Measurements from ENCODE around the gene TMEM125. TPM values are rescaled to one million over a fixed set of nuclear protein-coding genes. Genes with fewer than 3 reads are reported as not detected.

Gene TMEM125
- total RNA-seq, 1 experiment from 2014 or later = not detected

GRCh38 chr1:43303471-43304313, 33.9 kb downstream of the TMEM125 start:
- Histone ChIP-seq H3K36me3 (no peaks in the 10 kb centered on the region), H3K4me3 (no peak overlapping the region), H3K4me1 (no peaks in the 10 kb centered on the region), H3K27me3 (peaks cover 21% of the 10 kb centered on the region; the same call in 1 of the 2 replicates), H3K9me3 (replicated peaks) (no peaks in the 10 kb centered on the region), H3K27ac (no peak overlapping the region)
- no peak for DNase-seq

- no peak overlapping the region for H3K27ac ChIP-seq
- no peaks in the 10 kb centered on the region for H3K9me3 ChIP-seq (replicated peaks)
- no peaks in the 10 kb centered on the region for H3K36me3 ChIP-seq
- no peaks in the 10 kb centered on the region for H3K4me1 ChIP-seq
- DNase-seq = no peak
- peaks cover 25% of the 10 kb centered on the region; the same call in 1 of the 2 replicates for H3K27me3 ChIP-seq
- no peak overlapping the region for H3K4me3 ChIP-seq
Observed at GRCh38 chr1:43304314-43304681, 34.5 kb downstream of the TMEM125 start.

GRCh38 chr1:43304771-43305300, 35.1 kb downstream of the TMEM125 start:
- no peak for DNase-seq
- H3K36me3 ChIP-seq = no peaks in the 10 kb centered on the region
- peaks cover 25% of the 10 kb centered on the region; the same call in 1 of the 2 replicates for H3K27me3 ChIP-seq
- H3K4me3 ChIP-seq = no peak overlapping the region
- H3K4me1 ChIP-seq = no peaks in the 10 kb centered on the region
- H3K27ac ChIP-seq = no peak overlapping the region
- no peaks in the 10 kb centered on the region for H3K9me3 ChIP-seq (replicated peaks)

- Histone ChIP-seq H3K4me1 (no peaks in the 10 kb centered on the region), H3K27me3 (peaks cover 25% of the 10 kb centered on the region; the same call in 1 of the 2 replicates)
- no peak for DNase-seq
Observed at GRCh38 chr1:43305461-43305860, 35.7 kb downstream of the TMEM125 start.

GRCh38 chr1:43305926-43306687, 36.3 kb downstream of the TMEM125 start:
- no peak for DNase-seq

More at GRCh38 chr1:43305461-43305860, 35.7 kb downstream of the TMEM125 start:
- Histone ChIP-seq H3K9me3 (replicated peaks) (no peaks in the 10 kb centered on the region), H3K27ac (no peak overlapping the region), H3K36me3 (no peaks in the 10 kb centered on the region), H3K4me3 (no peak overlapping the region)

GRCh38 chr1:43306688-43307457, 37.1 kb downstream of the TMEM125 start:
- Histone ChIP-seq H3K4me3 (no peak overlapping the region), H3K36me3 (no peaks in the 10 kb centered on the region), H3K27me3 (peaks cover 23% of the 10 kb centered on the region; the same call in 1 of the 2 replicates), H3K27ac (no peak overlapping the region), H3K9me3 (replicated peaks) (no peaks in the 10 kb centered on the region), H3K4me1 (no peaks in the 10 kb centered on the region)
- DNase-seq = no peak

More at GRCh38 chr1:43305926-43306687, 36.3 kb downstream of the TMEM125 start:
- Histone ChIP-seq H3K4me1 (no peaks in the 10 kb centered on the region), H3K36me3 (no peaks in the 10 kb centered on the region), H3K27me3 (peaks cover 25% of the 10 kb centered on the region; the same call in 1 of the 2 replicates), H3K9me3 (replicated peaks) (no peaks in the 10 kb centered on the region), H3K27ac (no peak overlapping the region), H3K4me3 (no peak overlapping the region)

GRCh38 chr1:43307458-43308158, 37.8 kb downstream of the TMEM125 start:
- Histone ChIP-seq H3K36me3 (no peaks in the 10 kb centered on the region), H3K4me3 (no peak overlapping the region), H3K27ac (no peak overlapping the region), H3K27me3 (peaks cover 21% of the 10 kb centered on the region; the same call in 1 of the 2 replicates), H3K4me1 (no peaks in the 10 kb centered on the region), H3K9me3 (replicated peaks) (no peaks in the 10 kb centered on the region)
- DNase-seq = no peak

- Histone ChIP-seq H3K4me3 (no peak overlapping the region), H3K9me3 (replicated peaks) (no peaks in the 10 kb centered on the region), H3K27me3 (peaks cover 21% of the 10 kb centered on the region; the same call in 1 of the 2 replicates), H3K27ac (no peak overlapping the region), H3K4me1 (no peaks in the 10 kb centered on the region), H3K36me3 (no peaks in the 10 kb centered on the region)
- no peak for DNase-seq
Observed at GRCh38 chr1:43308635-43309404, 39.0 kb downstream of the TMEM125 start.

DNA sequence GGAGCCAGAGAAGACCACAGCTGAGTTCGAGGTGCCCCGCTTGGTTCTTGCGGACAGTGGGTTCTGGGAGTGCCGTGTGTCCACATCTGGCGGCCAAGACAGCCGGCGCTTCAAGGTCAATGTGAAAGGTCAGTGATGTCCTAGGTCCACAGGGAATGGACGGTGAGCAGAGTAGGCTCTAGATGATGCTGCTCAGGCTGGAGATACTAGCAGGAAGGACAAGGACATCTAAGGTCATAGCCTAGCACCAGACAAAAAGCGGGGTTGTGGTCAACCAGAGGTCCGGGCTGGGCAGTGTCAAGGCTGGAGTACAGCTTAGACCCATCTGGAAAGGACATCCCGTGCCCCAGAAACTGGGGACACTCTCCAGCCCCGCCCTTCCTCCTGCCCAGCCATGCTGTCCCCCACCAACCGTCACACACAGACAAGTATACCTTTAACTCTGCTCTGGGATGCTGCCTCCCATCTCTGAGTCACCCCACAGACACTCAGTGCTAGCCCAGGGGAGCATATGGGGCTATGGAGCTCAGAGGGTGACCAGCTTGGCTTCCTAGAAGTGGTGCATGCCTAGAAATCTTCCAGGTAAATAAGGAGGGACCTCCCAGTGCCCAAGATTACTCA, 39.7 kb downstream of the TMEM125 start:
- no peaks in the 10 kb centered on the region for H3K36me3 ChIP-seq
- H3K9me3 ChIP-seq (replicated peaks) = no peaks in the 10 kb centered on the region
- DNase-seq = no peak
- no peak overlapping the region for H3K4me3 ChIP-seq
- H3K27me3 ChIP-seq = peaks cover 21% of the 10 kb centered on the region; the same call in 1 of the 2 replicates
- H3K4me1 ChIP-seq = no peaks in the 10 kb centered on the region
- no peak overlapping the region for H3K27ac ChIP-seq

DNA sequence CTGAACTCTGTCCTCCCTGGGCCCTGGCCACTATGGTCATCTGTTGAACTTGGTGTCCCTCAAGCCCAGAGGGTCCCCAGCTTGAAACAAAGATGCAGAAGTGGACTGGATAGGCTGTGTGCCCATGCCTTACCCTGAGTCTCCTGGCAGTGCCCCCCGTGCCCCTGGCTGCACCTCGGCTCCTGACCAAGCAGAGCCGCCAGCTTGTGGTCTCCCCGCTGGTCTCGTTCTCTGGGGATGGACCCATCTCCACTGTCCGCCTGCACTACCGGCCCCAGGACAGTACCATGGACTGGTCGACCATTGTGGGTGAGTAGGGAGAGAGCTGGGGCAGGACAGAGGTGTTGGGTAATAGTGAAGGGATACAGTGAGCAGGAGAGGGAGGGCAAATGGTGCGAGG, 41.7 kb downstream of the TMEM125 start:
- no peak overlapping the region for H3K27ac ChIP-seq
- H3K27me3 ChIP-seq = peaks cover 17% of the 10 kb centered on the region; the same call in 1 of the 2 replicates
- H3K9me3 ChIP-seq (replicated peaks) = no peaks in the 10 kb centered on the region
- H3K36me3 ChIP-seq = no peaks in the 10 kb centered on the region
- DNase-seq = no peak
- H3K4me1 ChIP-seq = no peaks in the 10 kb centered on the region
- no peak overlapping the region for H3K4me3 ChIP-seq

DNA sequence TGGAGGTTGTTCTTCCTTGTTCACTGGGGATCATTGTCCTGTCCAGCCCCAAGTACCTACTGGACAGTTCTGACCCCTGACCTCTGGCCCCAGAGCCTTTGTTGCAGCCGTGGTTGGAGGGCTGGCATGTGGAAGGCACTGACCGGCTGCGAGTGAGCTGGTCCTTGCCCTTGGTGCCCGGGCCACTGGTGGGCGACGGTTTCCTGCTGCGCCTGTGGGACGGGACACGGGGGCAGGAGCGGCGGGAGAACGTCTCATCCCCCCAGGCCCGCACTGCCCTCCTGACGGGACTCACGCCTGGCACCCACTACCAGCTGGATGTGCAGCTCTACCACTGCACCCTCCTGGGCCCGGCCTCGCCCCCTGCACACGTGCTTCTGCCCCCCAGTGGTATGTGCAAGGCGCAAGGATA, 42.4 kb downstream of the TMEM125 start:
- Histone ChIP-seq H3K4me1 (no peaks in the 10 kb centered on the region), H3K36me3 (no peaks in the 10 kb centered on the region), H3K27me3 (peaks cover 14% of the 10 kb centered on the region; the same call in 1 of the 2 replicates), H3K9me3 (replicated peaks) (no peaks in the 10 kb centered on the region), H3K27ac (no peak overlapping the region), H3K4me3 (no peak overlapping the region)
- DNase-seq = no peak

DNA sequence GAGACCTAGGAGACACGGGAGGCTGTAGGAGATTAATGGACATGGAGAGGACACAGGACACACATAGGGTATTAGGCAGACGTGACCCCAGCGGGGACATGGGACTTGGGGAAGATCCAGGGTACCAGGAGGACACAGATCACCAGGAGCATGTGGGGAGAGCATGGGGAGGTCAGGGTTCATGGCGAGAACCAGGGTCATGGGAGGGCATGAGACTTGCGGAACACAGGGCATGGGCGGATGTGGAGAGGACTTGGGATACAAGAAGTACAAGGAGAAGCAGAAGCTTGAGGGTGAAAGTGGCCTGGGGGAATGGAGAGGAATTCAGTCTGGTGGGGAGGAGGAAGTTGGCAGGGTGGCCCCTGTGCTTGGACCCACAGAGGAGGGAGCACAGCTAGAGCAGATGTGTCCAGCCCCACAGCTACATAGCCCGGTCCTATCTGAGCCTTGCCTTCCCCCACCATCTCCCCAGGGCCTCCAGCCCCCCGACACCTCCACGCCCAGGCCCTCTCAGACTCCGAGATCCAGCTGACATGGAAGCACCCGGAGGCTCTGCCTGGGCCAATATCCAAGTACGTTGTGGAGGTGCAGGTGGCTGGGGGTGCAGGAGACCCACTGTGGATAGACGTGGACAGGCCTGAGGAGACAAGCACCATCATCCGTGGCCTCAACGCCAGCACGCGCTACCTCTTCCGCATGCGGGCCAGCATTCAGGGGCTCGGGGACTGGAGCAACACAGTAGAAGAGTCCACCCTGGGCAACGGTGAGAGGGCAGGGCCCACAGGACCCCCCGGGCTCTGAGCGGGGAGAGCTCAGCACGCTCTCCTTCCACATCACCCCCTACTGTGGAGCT, 43.1 kb downstream of the TMEM125 start:
- DNase-seq = no peak
- Histone ChIP-seq H3K9me3 (replicated peaks) (no peaks in the 10 kb centered on the region), H3K27me3 (peaks cover 7% of the 10 kb centered on the region; the same call in 1 of the 2 replicates)

More for the DNA sequence above, 43.1 kb downstream of the TMEM125 start:
- Histone ChIP-seq H3K36me3 (no peaks in the 10 kb centered on the region), H3K4me3 (no peak overlapping the region), H3K4me1 (no peaks in the 10 kb centered on the region), H3K27ac (no peak overlapping the region)

Data from SJCRH30 (cell line).